ENCODE data around the gene OTOA. TPM values are rescaled to one million over a fixed set of nuclear protein-coding genes. Genes with fewer than 3 reads are reported as not detected.

Gene OTOA
- 0.08 TPM in 1 of 2 replicates, not detected in the other for total RNA-seq
- long read RNA-seq: 0 reads

- Mint-ChIP-seq H3K27ac (ENCODE audit: unreplicated experiment) (no peak within 1 kb of the TSS), H3K4me3 (ENCODE audit: unreplicated experiment) (no peak within 1 kb of the TSS), H3K9me3 (ENCODE audit: unreplicated experiment) (no peaks in the 10 kb centered on the region), H3K4me1 (ENCODE audit: unreplicated experiment) (peaks cover 8% of the 10 kb centered on the region), H3K27me3 (ENCODE audit: unreplicated experiment) (peaks cover 3% of the 10 kb centered on the region), H3K36me3 (ENCODE audit: unreplicated experiment) (no peaks in the 10 kb centered on the region)
- TF ChIP-seq CTCF (IDR thresholded peaks at IDR 0.05): no peak
- DNase-seq (ENCODE audit: extremely low spot score, unreplicated experiment): no peak
Observed at GRCh38 chr16:21663889-21664647, at the start of gene OTOA. Gene OTOA, plus strand, starts transcription at chr16:21663968. Its CDS starts 14,547 bp downstream, at chr16:21678515.

GRCh38 chr16:21614896-21615295 lies 48.9 kb upstream of the OTOA start:
- no peak for TF ChIP-seq CTCF (IDR thresholded peaks at IDR 0.05)
- Mint-ChIP-seq H3K27ac (ENCODE audit: unreplicated experiment) (no peak overlapping the region), H3K36me3 (ENCODE audit: unreplicated experiment) (peaks cover 6% of the 10 kb centered on the region), H3K9me3 (ENCODE audit: unreplicated experiment) (no peaks in the 10 kb centered on the region), H3K4me1 (ENCODE audit: unreplicated experiment) (peaks cover 31% of the 10 kb centered on the region), H3K4me3 (ENCODE audit: unreplicated experiment) (no peak overlapping the region), H3K27me3 (ENCODE audit: unreplicated experiment) (no peaks in the 10 kb centered on the region)
- no peak for DNase-seq (ENCODE audit: extremely low spot score, unreplicated experiment)

DNA sequence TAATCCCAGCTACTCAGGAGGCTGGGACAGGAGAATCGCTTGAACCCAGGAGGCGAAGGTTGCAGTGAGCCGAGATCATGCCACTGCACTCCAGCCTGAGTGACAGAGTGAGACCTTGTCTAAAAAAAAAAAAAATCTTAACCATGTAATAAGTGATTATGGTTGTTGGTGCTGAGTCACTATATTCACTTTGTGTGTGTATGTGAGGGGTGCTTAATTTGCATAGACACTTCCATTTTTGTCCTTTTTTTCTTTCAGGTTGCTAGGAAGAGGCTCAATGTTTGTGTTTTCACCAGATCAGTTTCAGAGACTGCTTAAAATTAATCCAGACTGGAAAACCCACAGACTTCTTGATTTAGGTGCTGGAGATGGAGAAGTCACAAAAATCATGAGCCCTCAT lies 46.2 kb upstream of the OTOA start:
- Mint-ChIP-seq H3K36me3 (ENCODE audit: unreplicated experiment) (peaks cover 11% of the 10 kb centered on the region), H3K4me1 (ENCODE audit: unreplicated experiment) (peaks cover 18% of the 10 kb centered on the region), H3K4me3 (ENCODE audit: unreplicated experiment) (no peak overlapping the region), H3K27ac (ENCODE audit: unreplicated experiment) (no peak overlapping the region), H3K9me3 (ENCODE audit: unreplicated experiment) (no peaks in the 10 kb centered on the region), H3K27me3 (ENCODE audit: unreplicated experiment) (no peaks in the 10 kb centered on the region)
- no peak for TF ChIP-seq CTCF (IDR thresholded peaks at IDR 0.05)
- DNase-seq (ENCODE audit: extremely low spot score, unreplicated experiment): no peak

- DNase-seq (ENCODE audit: extremely low spot score, unreplicated experiment): no peak
- no peak for TF ChIP-seq CTCF (IDR thresholded peaks at IDR 0.05)
- Mint-ChIP-seq H3K27ac (ENCODE audit: unreplicated experiment) (no peak overlapping the region), H3K4me1 (ENCODE audit: unreplicated experiment) (peaks cover 18% of the 10 kb centered on the region), H3K4me3 (ENCODE audit: unreplicated experiment) (no peak overlapping the region), H3K27me3 (ENCODE audit: unreplicated experiment) (no peaks in the 10 kb centered on the region), H3K36me3 (ENCODE audit: unreplicated experiment) (peaks cover 11% of the 10 kb centered on the region), H3K9me3 (ENCODE audit: unreplicated experiment) (no peaks in the 10 kb centered on the region)
Observed at GRCh38 chr16:21618281-21618680, 45.5 kb upstream of the OTOA start.

DNA sequence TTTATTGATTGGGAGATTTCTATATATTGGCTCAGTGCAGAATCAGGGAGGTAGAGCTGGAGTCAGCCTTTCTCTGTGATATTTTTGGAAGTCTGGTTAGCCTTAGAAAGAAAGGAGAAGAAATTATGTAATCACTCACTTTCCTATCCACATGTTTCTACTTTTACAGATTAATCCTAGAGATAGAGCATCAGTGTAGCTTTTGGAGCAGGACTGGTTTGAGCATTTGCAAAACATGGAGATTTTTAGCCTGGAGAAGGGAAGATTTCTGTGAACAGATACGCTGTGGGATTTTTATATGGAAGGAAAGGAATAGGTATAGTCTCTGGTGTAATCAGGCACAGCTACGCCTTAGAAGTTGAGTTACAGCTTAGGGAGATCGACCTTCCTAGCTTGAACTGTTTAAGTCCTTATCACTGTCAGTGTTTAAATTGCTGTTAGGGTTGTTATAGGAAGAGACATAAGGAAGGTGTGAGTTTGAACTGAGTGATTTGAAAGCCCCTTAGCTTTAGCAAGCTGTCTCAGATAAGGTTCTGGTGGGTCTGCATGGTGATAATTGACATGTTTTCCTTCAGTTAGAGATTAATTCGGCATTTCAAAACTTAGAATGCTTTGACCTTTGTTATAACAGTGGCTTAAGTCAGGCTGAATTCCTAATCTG lies 43.9 kb upstream of the OTOA start:
- no peak for TF ChIP-seq CTCF (IDR thresholded peaks at IDR 0.05)
- H3K4me1 Mint-ChIP-seq (ENCODE audit: unreplicated experiment): peaks cover 5% of the 10 kb centered on the region
- no peak for DNase-seq (ENCODE audit: extremely low spot score, unreplicated experiment)
- no peaks in the 10 kb centered on the region for H3K9me3 Mint-ChIP-seq (ENCODE audit: unreplicated experiment)
- no peak overlapping the region for H3K4me3 Mint-ChIP-seq (ENCODE audit: unreplicated experiment)
- H3K36me3 Mint-ChIP-seq (ENCODE audit: unreplicated experiment): peaks cover 18% of the 10 kb centered on the region
- no peak overlapping the region for H3K27ac Mint-ChIP-seq (ENCODE audit: unreplicated experiment)
- H3K27me3 Mint-ChIP-seq (ENCODE audit: unreplicated experiment): no peaks in the 10 kb centered on the region
